COR-L47 (cell line): Measurements from ENCODE around the gene HSD11B2.
"Not testable (repeated sequence)": the region's sequence is repeated elsewhere in the genome, so short reads cannot be mapped to it uniquely, and the experiment has no call there.

ENCODE experiments used
- DNase-seq: peaks from one replicate; lab custom pipeline; 2025; lab: John Stamatoyannopoulos, UW

HSD11B2 gene

GRCh38 chr16:67415421-67415820 is 15.5 kb upstream of the HSD11B2 start:
- DNase-seq, result not testable (repeated sequence)

GRCh38 chr16:67415872-67416793 is 14.8 kb upstream of the HSD11B2 start, which contains the start of gene ZDHHC1:
TSS of gene ZDHHC1 (minus strand) at chr16:67416477. CDS start at chr16:67407775, 8,702 bp downstream.
- DNase-seq, result no peak

- DNase-seq, result no peak
Measured at GRCh38 chr16:67417333-67418061, 13.4 kb upstream of the HSD11B2 start.

- DNase-seq, result no peak
Measured at GRCh38 chr16:67419502-67419901, 11.4 kb upstream of the HSD11B2 start.

GRCh38 chr16:67419931-67420330 is 11.0 kb upstream of the HSD11B2 start:
- no peak for DNase-seq

- DNase-seq, result no peak
Measured at GRCh38 chr16:67421030-67421429, 9.9 kb upstream of the HSD11B2 start.

GRCh38 chr16:67423015-67423414 is 7.9 kb upstream of the HSD11B2 start:
- DNase-seq, result no peak

GRCh38 chr16:67423611-67424260 is 7.2 kb upstream of the HSD11B2 start:
- no peak for DNase-seq

- no peak for DNase-seq
Measured at GRCh38 chr16:67424261-67424615, 6.7 kb upstream of the HSD11B2 start.

GRCh38 chr16:67425061-67425460 is 5.9 kb upstream of the HSD11B2 start:
- DNase-seq, result no peak

- no peak for DNase-seq
Measured at GRCh38 chr16:67425580-67425979, 5.3 kb upstream of the HSD11B2 start.

- no peak for DNase-seq
Measured at GRCh38 chr16:67426022-67426421, 4.9 kb upstream of the HSD11B2 start.

GRCh38 chr16:67426950-67427349 is 4.0 kb upstream of the HSD11B2 start:
- no peak for DNase-seq

- peak; percentile 71 for DNase-seq
Measured at GRCh38 chr16:67428146-67428731, 2.7 kb upstream of the HSD11B2 start.

GRCh38 chr16:67429053-67429798 is 1.7 kb upstream of the HSD11B2 start:
- DNase-seq, result no peak

GRCh38 chr16:67429799-67430503 is 970 bp upstream of the HSD11B2 start:
- DNase-seq, result no peak

GRCh38 chr16:67430504-67430976 is 381 bp upstream of the HSD11B2 start:
- peak; percentile 57 for DNase-seq

- DNase-seq, result peak; percentile 43
Measured at GRCh38 chr16:67431775-67432505, 1.0 kb downstream of the HSD11B2 start.

GRCh38 chr16:67432506-67432890 is 1.6 kb downstream of the HSD11B2 start:
- DNase-seq, result no peak

GRCh38 chr16:67433131-67433719 is 2.3 kb downstream of the HSD11B2 start:
- DNase-seq, result no peak
